SU-DHL-6 (cell line): Measurements from ENCODE around the gene WIPF3.

Experiments
- H2AFZ ChIP-seq: fragments of 200-600 bp; sonication (generic); 2 replicates; pipeline ENCODE4 v1.6.1; 2014; ENCODE audit warnings: low read depth, mild to moderate bottlenecking, moderate library complexity, mixed read lengths, antibody characterized with exemption, low read length; ENCODE audit not compliant: severe bottlenecking
- H3F3A ChIP-seq: fragments of 200-600 bp; shearing (Covaris generic); 2 replicates; pipeline ENCODE4 v1.6.0; 2016; ENCODE audit warnings: antibody characterized with exemption, mild to moderate bottlenecking; ENCODE audit not compliant: insufficient read depth
- H3K27ac ChIP-seq: fragments of 200-600 bp; sonication (generic); 2 replicates; pipeline ENCODE4 v1.5.1; 2016; ENCODE audit warnings: low read depth, mild to moderate bottlenecking, low read length, moderate library complexity, mixed read lengths
- H3K27me3 ChIP-seq: fragments of 200-600 bp; sonication (generic), shearing (Covaris generic); 2 replicates; pipeline ENCODE4 v1.6.0; 2014; ENCODE audit warnings: mild to moderate bottlenecking, low read length
- H3K36me3 ChIP-seq: fragments of 200-600 bp; sonication (generic); 2 replicates; pipeline ENCODE4 v1.6.1; 2014; ENCODE audit warnings: mild to moderate bottlenecking, low read length, mixed read lengths
- H3K4me2 ChIP-seq: fragments of 300-600, 200-600 bp; shearing (Covaris generic), sonication (generic); 2 replicates; pipeline ENCODE4 v1.6.0; 2014; ENCODE audit warnings: low read length, low read depth, mild to moderate bottlenecking; ENCODE audit not compliant: poor library complexity, severe bottlenecking
- H3K4me3 ChIP-seq: fragments of 200-600 bp; sonication (generic); 2 replicates; pipeline ENCODE4 v1.5.1; 2014; ENCODE audit warnings: antibody characterized with exemption, low read length, mild to moderate bottlenecking, mixed read lengths; ENCODE audit not compliant: insufficient read depth, poor library complexity, severe bottlenecking
- H3K79me2 ChIP-seq: fragments of 200-600 bp; sonication (generic); 2 replicates; pipeline ENCODE4 v1.6.1; 2014; ENCODE audit warnings: mild to moderate bottlenecking, low read length, moderate library complexity; ENCODE audit not compliant: insufficient read depth
- H3K9ac ChIP-seq: fragments of 200-600 bp; sonication (generic); 2 replicates; pipeline ENCODE4 v1.7.0; 2014; ENCODE audit warnings: mild to moderate bottlenecking, low read length
- H3K9me2 ChIP-seq: fragments of 200-600 bp; sonication (generic); replicated peaks from 2 replicates; pipeline ENCODE4 v1.6.1; 2014; ENCODE audit warnings: low read length; ENCODE audit not compliant: insufficient read depth
- H3K9me3 ChIP-seq: fragments of 200-600 bp; sonication (generic); 2 replicates; pipeline ENCODE4 v1.6.1; 2014; ENCODE audit warnings: low read length, mixed read lengths; ENCODE audit not compliant: insufficient read depth
- H4K20me1 ChIP-seq: fragments of 200-600 bp; sonication (generic); 2 replicates; pipeline ENCODE4 v1.6.1; 2014; ENCODE audit warnings: low read depth, mild to moderate bottlenecking, antibody characterized with exemption, low read length, moderate library complexity, mixed read lengths
- EZH2phosphoT487 ChIP-seq: fragments of 200-600 bp; sonication (generic), shearing (Covaris generic); conservative IDR thresholded peaks from 2 replicates; pipeline ENCODE4 v1.6.1; 2018; ENCODE audit warnings: mild to moderate bottlenecking, antibody characterized with exemption, low read length, moderate library complexity, mixed read lengths
- TF ChIP-seq, protein P1 (sequence below): fragments of 200-600 bp; sonication (generic); IDR thresholded peaks from one replicate; pipeline ENCODE4 v1.5.1; 2017; ENCODE audit warnings: antibody characterized with exemption, mild to moderate bottlenecking, low read length, moderate library complexity; ENCODE audit not compliant: insufficient read depth, poor library complexity, severe bottlenecking

Gene WIPF3

DNA sequence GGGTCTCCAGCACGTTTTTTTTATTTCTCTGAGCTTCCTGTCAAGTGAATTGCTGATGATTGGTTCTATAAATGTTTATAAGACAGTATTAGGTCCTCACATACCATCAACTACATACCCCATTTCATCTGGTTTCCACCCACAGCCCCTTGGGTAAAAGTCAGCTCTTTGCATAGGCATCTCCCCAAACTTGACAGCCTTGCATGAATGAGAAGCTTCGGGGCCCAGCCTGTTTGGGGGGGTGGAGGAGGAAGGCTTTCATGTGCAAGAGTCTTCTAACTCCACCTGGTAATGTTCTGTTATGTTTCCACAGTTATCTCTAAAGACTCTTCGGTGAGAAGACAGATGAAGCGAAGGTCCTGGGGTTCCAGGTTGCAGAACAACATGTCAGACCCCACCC is 107.9 kb downstream of the WIPF3 start:
- Histone ChIP-seq H3K9me2 (no peaks in the 10 kb centered on the region), H2AFZ (no peak overlapping the region), H3K79me2 (no peaks in the 10 kb centered on the region), H3K27me3 (no peaks in the 10 kb centered on the region), H3K4me2 (no peak overlapping the region), H3K27ac (no peak overlapping the region), H3F3A (no peaks in the 10 kb centered on the region), H3K4me3 (no peak overlapping the region), H3K9me3 (no peaks in the 10 kb centered on the region), H3K36me3 (no peaks in the 10 kb centered on the region), H4K20me1 (no peaks in the 10 kb centered on the region), H3K9ac (no peak overlapping the region)
- TF ChIP-seq, protein P1, sequence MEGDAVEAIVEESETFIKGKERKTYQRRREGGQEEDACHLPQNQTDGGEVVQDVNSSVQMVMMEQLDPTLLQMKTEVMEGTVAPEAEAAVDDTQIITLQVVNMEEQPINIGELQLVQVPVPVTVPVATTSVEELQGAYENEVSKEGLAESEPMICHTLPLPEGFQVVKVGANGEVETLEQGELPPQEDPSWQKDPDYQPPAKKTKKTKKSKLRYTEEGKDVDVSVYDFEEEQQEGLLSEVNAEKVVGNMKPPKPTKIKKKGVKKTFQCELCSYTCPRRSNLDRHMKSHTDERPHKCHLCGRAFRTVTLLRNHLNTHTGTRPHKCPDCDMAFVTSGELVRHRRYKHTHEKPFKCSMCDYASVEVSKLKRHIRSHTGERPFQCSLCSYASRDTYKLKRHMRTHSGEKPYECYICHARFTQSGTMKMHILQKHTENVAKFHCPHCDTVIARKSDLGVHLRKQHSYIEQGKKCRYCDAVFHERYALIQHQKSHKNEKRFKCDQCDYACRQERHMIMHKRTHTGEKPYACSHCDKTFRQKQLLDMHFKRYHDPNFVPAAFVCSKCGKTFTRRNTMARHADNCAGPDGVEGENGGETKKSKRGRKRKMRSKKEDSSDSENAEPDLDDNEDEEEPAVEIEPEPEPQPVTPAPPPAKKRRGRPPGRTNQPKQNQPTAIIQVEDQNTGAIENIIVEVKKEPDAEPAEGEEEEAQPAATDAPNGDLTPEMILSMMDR = no peak
- TF ChIP-seq EZH2phosphoT487 = no peak

DNA sequence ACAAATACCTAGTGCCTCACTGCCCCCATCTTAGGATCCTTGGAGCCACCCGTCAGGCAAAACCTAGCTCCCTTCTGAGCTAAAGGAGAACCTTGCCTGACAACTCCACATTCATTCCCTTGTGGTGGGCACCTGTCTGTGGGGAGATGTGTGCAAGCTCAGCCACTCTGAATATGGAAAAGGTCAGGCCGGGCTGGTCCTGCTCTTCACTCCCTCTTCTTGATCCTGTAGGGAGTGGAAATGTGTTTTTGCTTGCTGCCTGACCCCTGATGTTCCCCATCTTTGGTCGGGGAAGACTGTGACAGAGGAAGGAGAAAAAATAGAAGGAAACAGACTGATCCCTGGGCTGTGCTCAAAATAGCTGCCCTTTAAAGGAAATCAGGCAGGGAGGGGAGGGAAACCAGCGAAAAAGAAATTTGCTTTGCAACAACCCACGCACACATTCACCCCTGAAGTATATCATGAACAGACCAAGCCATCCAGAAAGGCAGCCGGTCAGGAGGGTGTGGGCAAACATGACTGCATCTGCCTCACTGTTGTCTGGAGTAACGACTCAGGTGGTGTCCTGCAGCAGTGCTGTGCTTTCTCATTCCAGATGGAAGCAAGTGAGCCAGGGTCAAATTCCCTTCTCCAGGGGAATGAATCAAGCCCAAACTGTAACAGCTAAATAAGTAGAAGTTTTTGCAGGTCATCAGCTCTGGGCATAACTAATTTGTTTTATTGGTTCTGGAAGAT is 109.3 kb downstream of the WIPF3 start:
- no peaks in the 10 kb centered on the region for H4K20me1 ChIP-seq
- no peak overlapping the region for H2AFZ ChIP-seq
- no peaks in the 10 kb centered on the region for H3F3A ChIP-seq
- H3K27me3 ChIP-seq = no peaks in the 10 kb centered on the region
- no peaks in the 10 kb centered on the region for H3K36me3 ChIP-seq
- no peaks in the 10 kb centered on the region for H3K9me2 ChIP-seq
- H3K9ac ChIP-seq = no peak overlapping the region
- H3K27ac ChIP-seq = no peak overlapping the region
- TF ChIP-seq EZH2phosphoT487 = no peak
- TF ChIP-seq, protein P1 = no peak
- no peaks in the 10 kb centered on the region for H3K79me2 ChIP-seq
- H3K4me2 ChIP-seq = no peak overlapping the region
- no peak overlapping the region for H3K4me3 ChIP-seq
- H3K9me3 ChIP-seq = no peaks in the 10 kb centered on the region

DNA sequence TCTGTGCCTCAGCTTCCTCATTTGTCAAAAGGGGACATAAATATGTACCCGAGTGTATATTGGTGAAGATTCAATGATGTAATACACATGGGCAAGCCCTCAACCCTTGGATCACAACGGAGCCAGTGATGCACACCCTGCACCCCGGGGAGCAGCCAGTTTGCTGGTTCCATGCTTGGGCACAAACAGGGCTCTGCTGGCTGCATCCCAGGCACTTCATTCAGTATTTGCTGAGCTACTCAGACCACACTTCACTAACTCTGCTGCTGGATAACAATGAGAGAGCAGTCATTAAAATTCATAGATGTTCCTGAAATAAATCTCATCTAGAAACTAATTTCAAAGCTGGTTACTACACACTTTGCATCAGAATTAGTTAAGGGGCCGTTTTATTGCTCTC is 111.3 kb downstream of the WIPF3 start:
- no peaks in the 10 kb centered on the region for H3K9me2 ChIP-seq
- H3F3A ChIP-seq = no peaks in the 10 kb centered on the region
- TF ChIP-seq, protein P1 = no peak
- TF ChIP-seq EZH2phosphoT487 = no peak
- no peaks in the 10 kb centered on the region for H4K20me1 ChIP-seq
- no peak overlapping the region for H3K4me3 ChIP-seq
- no peaks in the 10 kb centered on the region for H3K9me3 ChIP-seq
- no peaks in the 10 kb centered on the region for H3K79me2 ChIP-seq
- no peaks in the 10 kb centered on the region for H3K27me3 ChIP-seq
- no peak overlapping the region for H3K27ac ChIP-seq
- H3K36me3 ChIP-seq = no peaks in the 10 kb centered on the region
- no peak overlapping the region for H2AFZ ChIP-seq
- H3K9ac ChIP-seq = no peak overlapping the region
- H3K4me2 ChIP-seq = no peak overlapping the region

DNA sequence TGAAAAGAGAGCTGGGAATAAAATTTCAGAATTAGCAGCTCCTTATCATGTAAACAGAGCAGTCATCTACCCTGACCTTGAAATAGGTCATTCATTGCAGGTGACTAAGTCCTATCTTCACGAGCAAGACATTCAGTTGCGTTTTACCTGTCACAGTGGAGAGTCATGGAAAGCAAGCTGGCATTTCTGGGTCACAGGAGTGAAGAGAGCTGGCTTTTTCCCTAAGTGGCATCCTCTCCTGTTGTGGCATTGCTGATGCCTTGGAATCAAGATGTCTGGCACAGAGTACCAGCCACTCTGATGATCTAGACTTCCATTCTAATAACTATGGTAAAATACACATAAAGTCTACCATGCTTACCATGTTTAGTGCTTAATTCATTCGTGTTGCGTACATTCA is 112.5 kb downstream of the WIPF3 start:
- Histone ChIP-seq H3F3A (no peaks in the 10 kb centered on the region), H2AFZ (no peak overlapping the region), H3K27ac (no peak overlapping the region), H3K9me3 (no peaks in the 10 kb centered on the region), H3K36me3 (no peaks in the 10 kb centered on the region), H3K27me3 (no peaks in the 10 kb centered on the region), H4K20me1 (no peaks in the 10 kb centered on the region), H3K79me2 (no peaks in the 10 kb centered on the region), H3K9me2 (no peaks in the 10 kb centered on the region), H3K4me2 (no peak overlapping the region), H3K9ac (no peak overlapping the region), H3K4me3 (no peak overlapping the region)
- TF ChIP-seq, protein P1 = no peak
- TF ChIP-seq EZH2phosphoT487 = no peak
